Thyroid gland (tissue), 4 donors: ENCODE measurements around the gene LRRK2. TPM values are rescaled to one million over a fixed set of nuclear protein-coding genes. Genes with fewer than 3 reads are reported as not detected.

Experiments used
- DNase-seq, 2 donors: peaks; one replicate each; pipeline ENCODE4 v3.0.0-alpha.2; 2019
- H3K27ac ChIP-seq, 3 donors: fragments of 200-600 bp; sonication (generic); 1 replicate in 2 of 3; 2 replicates in 1 of 3; pipeline ENCODE4 v1.5.1; 2016 to 2019; ENCODE audit warnings: mild to moderate bottlenecking in 1 of 3, moderate library complexity in 1 of 3
- H3K27me3 ChIP-seq: fragments of 200-600 bp; sonication (generic); one replicate; pipeline ENCODE4 v1.5.1; 2019
- H3K36me3 ChIP-seq, 2 donors: fragments of 200-600 bp; sonication (generic); one replicate each; pipeline ENCODE4 v1.5.1; 2016 to 2019
- H3K4me1 ChIP-seq, 2 donors: fragments of 200-600 bp; sonication (generic); one replicate each; pipeline ENCODE4 v1.5.1; 2017 to 2019
- H3K4me3 ChIP-seq, 3 donors: fragments of 200-600 bp; sonication (generic); replicated peaks in 1 of 3; 1 replicate in 2 of 3; 2 replicates in 1 of 3; pipeline ENCODE4 v1.5.1; 2016; ENCODE audit warnings: mild to moderate bottlenecking in 1 of 3
- H3K9me3 ChIP-seq: fragments of 200-600 bp; sonication (generic); one replicate; pipeline ENCODE4 v1.5.1; 2017
- CTCF ChIP-seq, 6 experiments: fragments of 200-600 bp in 3 of 6; fragments of 450-650 bp in 3 of 6; sonication (generic) in 3 of 6; IDR thresholded peaks; one replicate each; pipeline ENCODE4 v1.5.1; 2016 to 2019; ENCODE audit warnings: antibody characterized with exemption in 6 of 6, mild to moderate bottlenecking in 2 of 6, inconsistent platforms in 1 of 6, moderate library complexity in 1 of 6
- POLR2A ChIP-seq, 2 donors: fragments of 450-650 bp; IDR thresholded peaks; one replicate each; pipeline ENCODE4 v1.6.1; 2017; ENCODE audit warnings: antibody characterized with exemption in 2 of 2, mild to moderate bottlenecking in 2 of 2, moderate library complexity in 1 of 2
- WGBS, 2 donors: methylation state at CpG; one replicate each; pipeline ENCODE4 v1.1.5; 2017; 5-methylcytosine and 5-hydroxymethylcytosine counted together
- intact Hi-C: fragments of 100-400 bp; cut with DNase I; formaldehyde crosslinking; loops from one replicate; pipeline ENCODE4 v1.15.1; 2023
- total RNA-seq, 4 donors: library from RNA; depleted of rRNA; stranded (reverse); fragments of >200 nt; gene quantifications; one replicate each; pipeline ENCODE4 v1.2.3, GENCODE V29; 2016

LRRK2 gene
- total RNA-seq, 4 donors from 2014 or later = 11.0 to 27.6 (median 21.1) TPM

GRCh38 chr12:40261937-40262336, 37.1 kb downstream of the LRRK2 start:
- H3K4me3 ChIP-seq = no peak overlapping the region
- H3K36me3 ChIP-seq = no peaks in the 10 kb centered on the region
- H3K27ac ChIP-seq = no peak overlapping the region
- no peak for TF ChIP-seq POLR2A (IDR thresholded peaks at IDR 0.05)
- TF ChIP-seq CTCF (IDR thresholded peaks at IDR 0.05) = no peak
- H3K27me3 ChIP-seq = no peaks in the 10 kb centered on the region
- H3K9me3 ChIP-seq = no peaks in the 10 kb centered on the region
- no peak for DNase-seq
- no peaks in the 10 kb centered on the region for H3K4me1 ChIP-seq
- intact Hi-C loops = no loop called here

GRCh38 chr12:40262657-40263056, 37.9 kb downstream of the LRRK2 start:
- intact Hi-C loops = no loop called here
- H3K27ac ChIP-seq = no peak overlapping the region
- H3K4me3 ChIP-seq = no peak overlapping the region
- H3K27me3 ChIP-seq = no peaks in the 10 kb centered on the region
- no peak for TF ChIP-seq POLR2A (IDR thresholded peaks at IDR 0.05)
- no peak for TF ChIP-seq CTCF (IDR thresholded peaks at IDR 0.05)
- no peaks in the 10 kb centered on the region for H3K9me3 ChIP-seq
- H3K4me1 ChIP-seq = no peaks in the 10 kb centered on the region
- H3K36me3 ChIP-seq = no peaks in the 10 kb centered on the region
- no peak for DNase-seq
- 71 to 83% methylated on average over 1 of the region's 1 CpG for WGBS, 2 donors

- Histone ChIP-seq H3K9me3 (no peaks in the 10 kb centered on the region), H3K36me3 (no peaks in the 10 kb centered on the region), H3K4me1 (no peaks in the 10 kb centered on the region), H3K27ac (no peak overlapping the region), H3K27me3 (no peaks in the 10 kb centered on the region), H3K4me3 (no peak overlapping the region)
- no peak for TF ChIP-seq POLR2A (IDR thresholded peaks at IDR 0.05)
- no peak for TF ChIP-seq CTCF (IDR thresholded peaks at IDR 0.05)
- WGBS, 2 donors = 64 to 74% methylated on average over 4 of the region's 4 CpGs
- no peak for DNase-seq
- intact Hi-C loops = no loop called here
These were observed 39.0 kb downstream of the LRRK2 start for GRCh38 chr12:40263616-40264409.

- WGBS, 2 donors = 84 to 85% methylated on average over 6 of the region's 6 CpGs
- TF ChIP-seq CTCF (IDR thresholded peaks at IDR 0.05) = no peak
- TF ChIP-seq POLR2A (IDR thresholded peaks at IDR 0.05) = no peak
- no peaks in the 10 kb centered on the region for H3K27me3 ChIP-seq
- no peak overlapping the region for H3K4me3 ChIP-seq
- no peak for DNase-seq
- H3K4me1 ChIP-seq = no peaks in the 10 kb centered on the region
- intact Hi-C loops = no loop called here
- H3K36me3 ChIP-seq = no peaks in the 10 kb centered on the region
- H3K27ac ChIP-seq = no peak overlapping the region
- no peaks in the 10 kb centered on the region for H3K9me3 ChIP-seq
These were observed 47.3 kb downstream of the LRRK2 start for GRCh38 chr12:40271981-40272664.

GRCh38 chr12:40281791-40282364, 57.1 kb downstream of the LRRK2 start:
- no peak overlapping the region for H3K27ac ChIP-seq
- WGBS, 2 donors = 88 to 93% methylated on average over 1 of the region's 1 CpG
- H3K4me1 ChIP-seq = no peaks in the 10 kb centered on the region
- H3K36me3 ChIP-seq = peaks cover 0 to 14% of the 10 kb centered on the region in 2 donors
- no peak for DNase-seq
- intact Hi-C loops = no loop called here
- TF ChIP-seq POLR2A (IDR thresholded peaks at IDR 0.05) = no peak
- TF ChIP-seq CTCF (IDR thresholded peaks at IDR 0.05) = no peak
- no peaks in the 10 kb centered on the region for H3K27me3 ChIP-seq
- H3K4me3 ChIP-seq = no peak overlapping the region
- no peaks in the 10 kb centered on the region for H3K9me3 ChIP-seq
